GM19099 (cell line): ENCODE results near the gene PITPNB.

Source experiments
- POLR2A ChIP-seq: IDR thresholded peaks from 3 replicates; pipeline ENCODE4 v1.6.1; 2011; ENCODE audit warnings: low read depth; ENCODE audit not compliant: insufficient read length; ENCODE audit errors: extremely low read depth

Gene PITPNB

DNA sequence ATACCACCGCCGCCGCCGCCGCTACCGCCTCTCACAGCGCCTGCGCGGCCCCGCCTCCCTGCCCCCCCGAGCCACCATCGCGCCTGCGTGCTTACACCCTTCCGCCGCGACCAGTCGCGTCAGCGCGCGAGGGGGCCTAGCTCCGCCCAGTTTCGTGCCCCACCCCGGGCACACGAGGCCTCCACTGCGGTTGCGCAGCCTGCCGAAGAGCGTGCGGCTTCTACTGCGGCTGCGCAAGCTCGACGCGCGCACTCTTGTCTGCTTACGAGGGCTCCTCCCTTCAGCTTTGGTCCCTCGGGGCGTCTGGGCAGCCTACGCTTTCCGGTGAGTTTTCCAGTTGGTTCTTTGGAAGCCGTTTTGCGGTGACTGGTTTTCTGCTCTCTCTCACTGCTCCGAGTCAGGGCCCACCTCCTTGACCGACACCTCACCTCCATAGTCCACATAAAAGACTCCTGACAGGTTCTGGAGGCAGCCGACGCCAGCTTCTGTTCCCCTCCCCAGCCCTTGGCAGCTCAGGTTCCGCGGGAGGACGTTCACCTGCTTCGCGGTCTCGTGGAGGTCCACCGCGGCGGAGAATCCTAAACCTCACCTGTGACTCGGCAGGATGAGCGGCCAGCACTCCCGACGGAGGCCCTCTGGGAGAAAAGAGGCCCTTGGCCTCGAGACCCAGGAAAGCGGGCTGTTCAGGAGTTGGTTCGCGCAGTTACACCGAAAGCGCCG is at the start of gene PITPNB:
Gene PITPNB (minus strand): TSS at position 35 of the 720 bp plus-strand sequence. CDS start 65 bp downstream, outside the sequence.
- peak; percentile 81 for TF ChIP-seq POLR2A

DNA sequence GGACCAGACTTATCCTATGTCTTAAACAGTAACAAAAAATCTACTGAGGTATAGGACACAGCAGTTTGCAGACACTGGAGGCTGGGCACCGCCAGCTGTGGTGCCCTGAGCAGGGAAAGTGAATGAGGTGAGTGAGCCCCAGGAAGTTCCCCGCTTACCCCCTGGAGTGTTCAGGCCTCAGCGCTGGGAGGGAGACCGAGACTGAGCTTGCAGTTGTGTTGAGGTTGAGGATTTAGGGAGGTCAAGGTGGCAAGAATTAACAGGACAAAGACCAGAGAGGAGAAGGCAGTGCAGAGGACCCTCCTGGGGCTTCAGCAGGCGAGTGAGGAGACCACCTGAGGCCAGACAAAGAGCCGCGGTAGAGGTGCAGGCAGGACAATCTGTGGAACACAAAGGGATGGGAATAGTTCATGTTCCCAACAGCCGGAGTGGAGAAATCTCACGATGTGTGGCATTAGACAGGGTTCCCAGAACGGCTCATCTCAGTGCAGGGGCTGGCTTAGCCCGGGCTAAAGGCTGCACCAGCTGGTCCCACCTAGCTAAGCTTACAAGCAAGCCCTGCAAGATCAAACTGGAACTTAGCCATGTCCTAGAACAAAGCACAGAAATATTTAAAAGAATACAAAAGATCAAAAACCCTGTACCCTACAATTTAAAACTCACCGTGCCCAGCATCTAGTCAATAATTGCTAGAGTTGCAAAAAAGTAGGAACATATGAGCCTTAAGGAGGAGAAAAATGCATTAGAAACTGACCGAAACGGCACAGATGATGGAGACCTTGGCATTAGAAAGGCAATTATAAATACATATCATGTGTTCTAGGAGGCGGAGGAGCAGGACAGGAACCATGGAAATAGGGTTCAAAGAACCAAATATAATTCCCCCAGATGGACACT is 47.4 kb upstream of the PITPNB start:
- TF ChIP-seq POLR2A = no peak

DNA sequence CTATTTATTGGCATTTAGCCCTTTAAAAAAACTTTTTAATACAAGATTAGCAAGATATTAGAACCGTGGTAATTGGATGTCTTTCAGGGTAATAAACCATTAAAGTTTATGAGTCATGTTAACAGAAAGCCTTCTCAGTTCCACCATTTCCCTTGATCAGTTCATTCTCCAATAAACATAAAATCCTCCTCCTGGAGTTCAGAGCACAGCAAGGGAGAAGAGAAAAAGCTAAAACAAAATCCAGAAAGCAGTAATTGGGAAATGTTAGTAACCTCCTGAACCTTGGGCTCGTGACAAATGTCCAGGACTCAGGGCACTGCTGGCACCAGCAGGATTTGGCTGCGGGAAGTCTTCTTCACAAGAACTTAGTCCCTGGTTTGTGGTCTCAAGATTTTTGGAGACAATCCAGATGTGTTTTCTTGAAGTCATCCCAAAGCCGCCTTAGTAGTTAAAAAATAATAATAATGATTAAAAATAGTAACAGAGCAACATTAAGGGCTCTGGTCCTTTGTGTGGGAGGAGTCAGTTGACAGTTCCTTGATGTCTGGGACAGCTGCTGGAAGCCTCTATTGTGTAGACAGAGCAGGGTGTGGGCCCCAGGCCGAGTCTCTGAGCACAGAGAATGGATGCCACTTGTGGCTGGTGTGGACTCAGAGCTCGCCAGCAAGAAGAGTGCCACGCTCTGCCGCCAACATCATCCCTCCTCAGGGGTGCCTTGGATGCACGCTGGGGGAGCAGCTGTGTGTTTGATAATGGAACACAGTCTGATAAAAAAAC is 43.4 kb upstream of the PITPNB start:
- no peak for TF ChIP-seq POLR2A

DNA sequence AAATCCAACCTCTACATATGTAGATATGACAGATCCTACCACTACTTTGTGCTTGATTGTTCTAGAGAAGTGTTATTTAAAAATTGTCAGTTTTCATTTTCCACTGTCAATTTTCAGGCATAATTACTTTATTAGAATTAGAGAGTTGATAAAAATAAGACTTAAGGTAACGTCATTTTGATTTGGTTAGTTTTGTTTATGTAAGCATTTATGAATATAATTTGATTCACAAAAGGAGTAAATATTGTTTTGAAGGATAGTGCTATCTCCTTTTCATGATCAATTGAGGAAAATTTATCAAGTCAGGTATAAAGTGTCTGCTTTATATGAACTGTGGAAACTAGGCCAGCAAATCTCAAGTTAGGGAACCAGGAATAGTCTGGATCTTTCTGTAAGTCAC is 42.6 kb upstream of the PITPNB start:
- TF ChIP-seq POLR2A = no peak

DNA sequence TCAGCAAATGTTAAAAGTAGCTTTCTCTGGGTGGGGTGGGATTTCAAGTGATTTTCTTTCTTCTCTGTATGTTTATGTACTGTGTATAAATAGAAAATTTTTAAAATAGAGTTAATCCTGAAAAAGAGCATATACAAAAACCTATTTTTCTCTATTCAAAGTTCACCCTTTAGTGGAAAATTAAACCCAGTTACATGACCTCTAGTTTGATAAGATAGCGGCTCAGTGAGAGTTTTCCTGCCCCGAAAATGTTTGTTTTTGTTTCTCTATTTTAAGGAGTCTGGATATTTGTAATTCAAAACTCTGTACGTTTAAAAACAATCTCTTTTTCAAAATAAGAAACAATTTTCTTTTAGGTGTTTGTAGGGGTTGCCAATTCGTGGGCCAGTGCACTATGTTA is 42.1 kb upstream of the PITPNB start:
- no peak for TF ChIP-seq POLR2A

DNA sequence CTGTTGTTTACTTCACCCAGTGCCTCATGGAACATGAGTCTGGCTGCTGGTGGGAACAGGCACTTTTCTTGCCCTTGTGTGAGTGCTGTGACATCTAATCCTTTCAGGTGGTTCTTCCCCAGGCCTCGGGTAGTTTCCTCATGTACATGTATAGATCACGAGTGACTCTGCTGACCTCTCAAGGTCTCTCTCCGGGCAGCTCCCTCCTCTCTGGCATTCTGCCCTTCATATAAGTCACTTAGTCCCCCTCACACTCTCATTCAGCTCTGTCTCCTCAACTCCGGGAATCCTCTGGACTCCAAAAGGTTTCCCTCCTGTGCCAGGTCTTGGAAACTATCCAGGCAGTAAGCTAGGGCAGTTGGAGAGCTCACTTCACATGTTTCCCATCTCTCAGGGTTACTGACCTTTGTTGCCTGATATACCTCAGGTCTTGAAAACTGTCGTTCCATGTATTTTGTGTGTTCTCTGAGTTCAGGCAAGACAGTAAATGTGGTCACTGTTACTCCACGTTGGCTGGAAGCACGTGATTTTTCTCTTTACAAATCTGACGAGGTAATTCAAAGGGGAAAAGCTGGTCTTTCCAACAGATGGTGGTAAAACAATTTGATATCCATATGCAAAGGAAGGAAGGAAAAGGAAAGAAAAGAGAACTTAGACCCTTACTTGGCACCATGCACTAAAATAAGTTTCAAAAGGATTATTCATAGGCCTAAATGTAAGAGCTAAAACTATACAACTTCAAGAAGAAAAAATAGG is 40.5 kb upstream of the PITPNB start:
- no peak for TF ChIP-seq POLR2A

DNA sequence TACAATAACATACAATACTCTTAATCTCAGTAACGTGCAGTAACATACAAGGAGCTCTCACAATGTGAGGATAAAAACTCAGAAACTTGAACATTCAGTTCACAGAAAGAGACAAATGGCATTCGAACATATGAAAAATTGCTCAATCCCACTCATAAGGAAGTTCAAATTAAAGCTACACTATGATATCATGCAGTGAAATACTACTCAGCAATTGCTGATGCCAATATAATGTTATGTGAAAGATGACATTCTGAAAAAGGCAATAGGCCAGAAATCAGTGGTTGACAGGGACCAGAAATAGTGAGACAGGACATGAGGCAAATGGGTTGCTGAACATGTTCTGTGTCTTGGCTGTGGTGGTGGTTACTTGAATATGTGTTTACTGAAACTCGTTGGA is 33.7 kb upstream of the PITPNB start:
- TF ChIP-seq POLR2A = no peak

DNA sequence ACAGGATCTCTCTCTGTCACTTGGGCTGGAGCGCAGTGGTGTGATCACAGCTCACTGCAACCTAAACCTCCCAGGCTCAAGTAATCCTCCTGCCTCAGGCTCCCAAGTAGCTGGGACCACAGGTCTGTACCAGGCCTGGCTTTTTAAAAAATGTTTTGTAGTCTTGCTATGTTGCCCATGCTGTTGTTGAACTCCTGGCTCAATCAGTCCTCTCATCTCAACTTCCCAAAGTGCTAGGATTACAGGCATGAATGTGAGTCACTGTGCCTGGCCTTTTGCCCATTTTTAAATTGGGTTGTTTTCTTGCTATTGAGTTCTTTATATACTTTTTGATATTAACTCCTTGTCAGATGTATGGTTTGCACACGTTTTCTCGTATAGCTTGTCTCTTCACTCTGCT is 33.0 kb upstream of the PITPNB start:
- no peak for TF ChIP-seq POLR2A

DNA sequence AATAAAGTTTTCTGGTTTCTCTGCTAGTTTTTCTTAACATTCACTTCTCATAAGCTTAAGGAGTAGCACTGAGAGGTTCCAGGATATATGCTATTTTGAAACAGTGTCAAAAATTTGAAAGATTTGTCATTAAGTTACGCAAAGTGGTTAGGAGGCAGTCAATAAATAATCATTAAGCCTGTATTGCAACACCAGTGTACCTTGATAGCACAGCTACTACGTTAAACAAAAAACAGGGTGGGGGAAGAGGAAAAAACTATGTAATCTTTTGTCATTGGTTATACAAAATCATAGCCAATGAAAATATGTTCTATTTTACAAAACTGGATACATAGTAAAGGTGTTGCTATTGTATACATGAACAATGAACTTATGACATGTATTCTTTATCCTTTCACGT is 30.4 kb upstream of the PITPNB start:
- TF ChIP-seq POLR2A = no peak

DNA sequence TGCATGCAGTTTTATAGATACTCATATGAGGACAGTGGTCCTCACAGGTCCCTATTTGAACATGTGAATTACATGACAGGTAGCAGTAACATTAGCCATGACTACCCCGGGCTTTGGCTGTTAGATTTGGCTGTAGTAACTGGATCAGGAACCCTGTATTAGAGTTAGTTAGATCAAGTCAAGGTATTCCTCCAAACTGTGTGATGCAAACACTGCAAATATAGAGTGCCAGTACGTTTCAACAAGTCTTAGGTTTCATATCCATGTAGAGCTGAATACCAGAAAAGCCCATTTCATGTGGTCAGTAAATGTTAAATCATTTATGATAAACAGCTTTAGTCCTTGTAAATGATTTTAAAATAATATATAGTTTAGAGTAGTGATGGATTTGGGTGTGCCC is 29.5 kb upstream of the PITPNB start:
- TF ChIP-seq POLR2A = no peak

DNA sequence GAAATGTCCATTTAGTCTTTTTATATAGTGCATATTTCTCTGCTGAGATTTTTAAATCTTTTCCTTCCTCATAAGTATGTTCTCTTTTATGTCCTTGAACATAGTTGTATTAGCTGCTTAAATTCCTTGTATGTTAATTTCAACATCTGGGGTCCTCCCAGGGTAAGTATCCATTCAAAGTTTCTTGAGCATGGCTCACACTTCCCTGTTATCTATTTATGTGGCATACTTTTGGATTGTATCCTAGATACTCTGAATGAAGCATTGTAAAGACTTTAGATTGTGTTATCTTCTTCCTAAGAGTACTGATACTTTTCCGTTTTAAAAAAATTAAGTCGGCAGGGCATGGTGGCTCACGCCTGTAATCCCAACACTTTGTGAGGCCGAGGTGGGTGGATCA is 28.4 kb upstream of the PITPNB start:
- no peak for TF ChIP-seq POLR2A

DNA sequence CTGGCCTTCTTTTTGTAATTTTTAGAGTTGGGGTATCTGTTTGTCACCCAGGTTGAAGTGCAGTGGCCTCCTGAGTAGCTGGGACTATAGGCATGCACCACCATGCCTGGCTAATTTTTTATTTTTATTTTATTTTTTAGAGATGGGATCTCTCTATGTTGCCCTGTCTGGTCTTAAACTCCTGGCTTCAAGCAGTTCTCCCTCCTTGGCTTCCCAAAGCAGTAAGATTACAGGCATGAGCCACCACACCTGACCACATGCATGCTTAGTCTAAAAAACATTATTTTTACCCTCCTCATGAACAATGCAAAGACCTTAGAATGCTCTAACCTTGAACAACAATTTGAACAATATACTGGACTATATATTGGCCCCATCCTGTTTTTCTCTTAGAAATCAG is 22.1 kb upstream of the PITPNB start:
- TF ChIP-seq POLR2A = no peak

DNA sequence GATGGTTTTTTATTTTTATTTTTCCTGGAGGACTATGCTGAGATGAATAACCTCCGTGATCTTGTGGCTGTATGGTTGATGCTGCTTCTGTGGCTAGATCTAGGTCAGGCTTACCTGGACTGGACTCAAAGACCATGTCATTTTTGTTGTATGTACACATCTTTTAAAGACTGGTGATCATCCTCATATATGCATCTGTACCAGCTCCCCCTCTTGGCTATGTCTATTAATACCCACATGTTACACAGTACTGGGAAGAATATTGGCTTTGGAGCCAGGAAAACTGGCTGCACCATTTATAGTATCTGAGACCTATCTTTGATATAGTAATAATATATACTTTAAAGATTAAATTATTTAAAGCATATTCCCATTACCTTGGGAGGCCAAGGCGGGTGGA is 18.4 kb upstream of the PITPNB start:
- TF ChIP-seq POLR2A = no peak

DNA sequence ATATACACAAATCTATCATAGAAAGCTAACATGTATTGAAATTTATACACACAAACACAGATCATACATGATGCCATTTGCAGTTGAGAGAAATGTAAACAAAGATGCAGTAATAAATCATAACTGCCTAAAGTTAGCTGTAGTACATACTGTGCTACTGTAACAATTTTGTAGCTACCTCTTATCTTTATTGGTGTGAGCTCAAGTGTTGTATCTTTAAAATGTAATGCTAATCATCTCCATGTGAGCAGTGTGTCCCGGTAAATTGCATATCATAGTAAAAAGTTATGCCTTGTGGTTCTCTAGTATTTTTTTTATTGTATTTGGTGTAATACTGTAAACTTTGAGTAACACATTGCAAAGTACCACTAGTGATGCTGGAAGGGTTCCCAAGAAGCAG is 16.8 kb upstream of the PITPNB start:
- no peak for TF ChIP-seq POLR2A

DNA sequence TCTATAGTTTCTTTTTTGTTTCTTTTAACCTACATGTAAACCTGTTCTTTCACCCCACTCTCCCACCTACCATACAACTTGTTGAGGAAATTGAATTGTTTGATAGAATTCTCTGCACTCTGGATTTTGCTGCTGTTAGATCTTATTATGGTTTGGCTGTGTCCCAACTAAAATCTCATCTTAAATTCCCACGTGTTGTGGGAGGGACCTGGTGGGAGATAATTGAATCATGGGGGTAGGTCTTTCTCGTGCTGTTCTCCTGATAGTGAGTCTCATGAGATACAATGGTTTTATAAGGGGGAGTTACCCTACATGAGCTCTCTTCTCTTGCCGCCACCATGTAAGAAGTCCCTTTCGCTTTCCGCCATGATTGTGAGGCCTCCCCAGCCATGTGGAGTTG is 15.0 kb upstream of the PITPNB start:
- no peak for TF ChIP-seq POLR2A
